Activated T-cell treated with anti-CD3 and anti-CD28 coated beads, Interleukin-2, amount 50 U/mL, for 48 hours (primary cell): ENCODE measurements around the gene FAM3B.
"Not testable (repeated sequence)": the region's sequence is repeated elsewhere in the genome, so short reads cannot be mapped to it uniquely, and the experiment has no call there.

ENCODE experiments used
- DNase-seq, 2 experiments: peaks; one replicate each; pipeline ENCODE4 v3.0.0-alpha.2; 2020

FAM3B gene

GRCh38 chr21:41350436-41351155 lies 34.0 kb downstream of the FAM3B start:
- no peak for DNase-seq

- no peak for DNase-seq
These were observed 40.9 kb downstream of the FAM3B start for GRCh38 chr21:41357546-41357945.

GRCh38 chr21:41358193-41359166 lies 41.9 kb downstream of the FAM3B start:
- no peak for DNase-seq

GRCh38 chr21:41359286-41359685 lies 42.7 kb downstream of the FAM3B start:
- DNase-seq = no peak

GRCh38 chr21:41359754-41360071 lies 43.1 kb downstream of the FAM3B start:
- not testable (repeated sequence) for DNase-seq

GRCh38 chr21:41360072-41360821 lies 43.6 kb downstream of the FAM3B start:
- DNase-seq = no peak

GRCh38 chr21:41361053-41361785 lies 44.6 kb downstream of the FAM3B start:
- DNase-seq = no peak

- peak; percentile 82 to 84 for DNase-seq
These were observed 45.4 kb downstream of the FAM3B start, which contains the start of gene MX2 for GRCh38 chr21:41361786-41362604. Gene MX2, plus strand, starts transcription at chr21:41362027. Its CDS starts 14,880 bp downstream, at chr21:41376907.

- DNase-seq = no peak
These were observed 46.2 kb downstream of the FAM3B start for GRCh38 chr21:41362605-41363369.

- no peak for DNase-seq
These were observed 47.0 kb downstream of the FAM3B start for GRCh38 chr21:41363370-41364270.

- DNase-seq = peak in 1 of 2 experiments; percentile 54
These were observed 47.7 kb downstream of the FAM3B start for GRCh38 chr21:41364308-41364707.

GRCh38 chr21:41365377-41366107 lies 48.9 kb downstream of the FAM3B start:
- DNase-seq = no peak

GRCh38 chr21:41366522-41367151 lies 50.0 kb downstream of the FAM3B start:
- DNase-seq = no peak

GRCh38 chr21:41367301-41367944 lies 50.8 kb downstream of the FAM3B start:
- no peak for DNase-seq

- DNase-seq = no peak
These were observed 51.5 kb downstream of the FAM3B start for GRCh38 chr21:41367945-41368734.

- no peak for DNase-seq
These were observed 52.1 kb downstream of the FAM3B start for GRCh38 chr21:41368735-41369104.
